ENCODE results near the gene BANP.

GRCh38 chr16:88016964-88017363 lies 65.7 kb downstream of the BANP start:
- TF ChIP-seq, protein P1, sequence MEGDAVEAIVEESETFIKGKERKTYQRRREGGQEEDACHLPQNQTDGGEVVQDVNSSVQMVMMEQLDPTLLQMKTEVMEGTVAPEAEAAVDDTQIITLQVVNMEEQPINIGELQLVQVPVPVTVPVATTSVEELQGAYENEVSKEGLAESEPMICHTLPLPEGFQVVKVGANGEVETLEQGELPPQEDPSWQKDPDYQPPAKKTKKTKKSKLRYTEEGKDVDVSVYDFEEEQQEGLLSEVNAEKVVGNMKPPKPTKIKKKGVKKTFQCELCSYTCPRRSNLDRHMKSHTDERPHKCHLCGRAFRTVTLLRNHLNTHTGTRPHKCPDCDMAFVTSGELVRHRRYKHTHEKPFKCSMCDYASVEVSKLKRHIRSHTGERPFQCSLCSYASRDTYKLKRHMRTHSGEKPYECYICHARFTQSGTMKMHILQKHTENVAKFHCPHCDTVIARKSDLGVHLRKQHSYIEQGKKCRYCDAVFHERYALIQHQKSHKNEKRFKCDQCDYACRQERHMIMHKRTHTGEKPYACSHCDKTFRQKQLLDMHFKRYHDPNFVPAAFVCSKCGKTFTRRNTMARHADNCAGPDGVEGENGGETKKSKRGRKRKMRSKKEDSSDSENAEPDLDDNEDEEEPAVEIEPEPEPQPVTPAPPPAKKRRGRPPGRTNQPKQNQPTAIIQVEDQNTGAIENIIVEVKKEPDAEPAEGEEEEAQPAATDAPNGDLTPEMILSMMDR (conservative IDR thresholded peaks at IDR 0.05; ENCODE audit: low read length), result no peak
- no peak for TF ChIP-seq EZH2phosphoT487 (IDR thresholded peaks at IDR 0.05; ENCODE audit: borderline replicate concordance, low read depth, low read length)
